ENCODE data around the gene BMPR1B.

Gene BMPR1B

GRCh38 chr4:94912606-94913005 is 154.9 kb downstream of the BMPR1B start:
- H3K27me3 ChIP-seq (ENCODE audit: control insufficient read depth in 3 of 3, insufficient read depth in 3 of 3, low read depth in 1 of 3, low read length in 3 of 3), result no peaks in the 10 kb centered on the region
- H4K91ac ChIP-seq (ENCODE audit: low read depth, low read length, poor library complexity), result no peak overlapping the region
- H3K18ac ChIP-seq (ENCODE audit: low read length), result no peak overlapping the region
- H2BK12ac ChIP-seq (ENCODE audit: low read length), result no peak overlapping the region
- no peak overlapping the region for H2AK5ac ChIP-seq (ENCODE audit: low read depth, low read length)
- H3K9ac ChIP-seq (ENCODE audit: low read depth, low read length, poor library complexity), result no peak overlapping the region
- no peak overlapping the region for H2BK5ac ChIP-seq (ENCODE audit: low read length)
- peaks cover 4 to 25% of the 10 kb centered on the region in 2 donors for H3K9me3 ChIP-seq (replicated peaks in 1 of 2; ENCODE audit: control insufficient read depth in 2 of 2, insufficient read depth in 1 of 2, low read depth in 1 of 2, low read length in 2 of 2)
- H3K36me3 ChIP-seq (replicated peaks in 1 of 2; ENCODE audit: control insufficient read depth in 2 of 2, insufficient read depth in 2 of 2, low read length in 2 of 2), result no peaks in the 10 kb centered on the region
- H3K4me1 ChIP-seq (ENCODE audit: control insufficient read depth in 2 of 2, insufficient read depth in 1 of 2, low read depth in 1 of 2, low read length in 2 of 2), result peaks cover 2 to 3% of the 10 kb centered on the region in 2 donors
- H3K4ac ChIP-seq (ENCODE audit: low read length), result no peak overlapping the region
- H3K23ac ChIP-seq (ENCODE audit: low read depth, low read length, poor library complexity), result no peak overlapping the region
- no peak overlapping the region for H3K4me3 ChIP-seq (ENCODE audit: low read length in 2 of 2)
- no peak overlapping the region for H3K14ac ChIP-seq (ENCODE audit: low read length)
- H2AFZ ChIP-seq (ENCODE audit: low read length), result no peak overlapping the region
- H2BK15ac ChIP-seq (ENCODE audit: low read length), result no peak overlapping the region
- H2BK120ac ChIP-seq (ENCODE audit: low read depth, low read length), result no peak overlapping the region
- no CpG with 5 or more reads among the region's 2 CpGs for WGBS, 2 donors (ENCODE audit: extremely low coverage in 2 of 2, insufficient read length in 2 of 2, insufficient replicate concordance in 1 of 2)
- H3K4me2 ChIP-seq (ENCODE audit: insufficient read depth, low read length, poor library complexity, severe bottlenecking), result no peak overlapping the region
- H4K8ac ChIP-seq (ENCODE audit: low read depth, low read length), result no peak overlapping the region
- DNase-seq (ENCODE audit: low spot score), result no peak
- H3K79me1 ChIP-seq (ENCODE audit: low read depth, low read length), result no peaks in the 10 kb centered on the region
- H3K27ac ChIP-seq (replicated peaks; ENCODE audit: low read length), result no peak overlapping the region

- Histone ChIP-seq H2BK120ac (ENCODE audit: low read depth, low read length) (no peak overlapping the region), H2AK5ac (ENCODE audit: low read depth, low read length) (no peak overlapping the region), H3K9me3 (replicated peaks in 1 of 2; ENCODE audit: control insufficient read depth in 2 of 2, insufficient read depth in 1 of 2, low read depth in 1 of 2, low read length in 2 of 2) (peaks cover 4 to 32% of the 10 kb centered on the region in 2 donors), H3K27me3 (ENCODE audit: control insufficient read depth in 3 of 3, insufficient read depth in 3 of 3, low read depth in 1 of 3, low read length in 3 of 3) (no peaks in the 10 kb centered on the region), H3K4me1 (ENCODE audit: control insufficient read depth in 2 of 2, insufficient read depth in 1 of 2, low read depth in 1 of 2, low read length in 2 of 2) (peaks cover 2 to 3% of the 10 kb centered on the region in 2 donors), H2BK12ac (ENCODE audit: low read length) (no peak overlapping the region), H2BK15ac (ENCODE audit: low read length) (no peak overlapping the region), H3K4me2 (ENCODE audit: insufficient read depth, low read length, poor library complexity, severe bottlenecking) (no peak overlapping the region), H3K27ac (replicated peaks; ENCODE audit: low read length) (no peak overlapping the region), H2BK5ac (ENCODE audit: low read length) (no peak overlapping the region), H4K91ac (ENCODE audit: low read depth, low read length, poor library complexity) (no peak overlapping the region), H3K23ac (ENCODE audit: low read depth, low read length, poor library complexity) (no peak overlapping the region), H3K4ac (ENCODE audit: low read length) (no peak overlapping the region), H3K9ac (ENCODE audit: low read depth, low read length, poor library complexity) (no peak overlapping the region), H3K18ac (ENCODE audit: low read length) (no peak overlapping the region), H2AFZ (ENCODE audit: low read length) (no peak overlapping the region), H4K8ac (ENCODE audit: low read depth, low read length) (no peak overlapping the region), H3K36me3 (replicated peaks in 1 of 2; ENCODE audit: control insufficient read depth in 2 of 2, insufficient read depth in 2 of 2, low read length in 2 of 2) (no peaks in the 10 kb centered on the region), H3K79me1 (ENCODE audit: low read depth, low read length) (no peaks in the 10 kb centered on the region), H3K4me3 (ENCODE audit: low read length in 2 of 2) (no peak overlapping the region), H3K14ac (ENCODE audit: low read length) (no peak overlapping the region)
- WGBS, 2 donors (ENCODE audit: extremely low coverage in 2 of 2, insufficient read length in 2 of 2, insufficient replicate concordance in 1 of 2), result no CpG with 5 or more reads among the region's 1 CpG
- DNase-seq (ENCODE audit: low spot score), result no peak
Observed at GRCh38 chr4:94913316-94913715, 155.6 kb downstream of the BMPR1B start.

DNA sequence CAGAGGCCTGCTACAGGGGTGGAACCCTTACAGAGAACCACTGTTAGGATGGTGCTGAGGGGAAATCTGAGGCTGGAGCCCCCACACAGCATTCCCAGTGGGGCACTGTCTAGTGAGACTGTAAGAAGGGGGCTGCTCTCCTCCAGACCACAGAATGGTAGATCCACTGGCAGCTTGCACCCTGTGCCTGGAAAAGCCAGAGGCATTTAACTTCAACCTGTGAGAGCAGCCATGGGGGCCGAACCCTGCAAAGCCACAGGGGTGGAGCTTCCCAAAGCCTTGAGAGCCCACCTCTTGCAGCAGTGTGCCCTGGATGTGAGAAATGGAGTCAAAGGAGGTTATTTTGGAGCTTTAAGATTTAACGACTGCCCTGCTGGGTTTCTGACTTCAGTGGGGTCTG is 159.4 kb downstream of the BMPR1B start:
- no CpG with 5 or more reads among the region's 2 CpGs for WGBS, 2 donors (ENCODE audit: extremely low coverage in 2 of 2, insufficient read length in 2 of 2, insufficient replicate concordance in 1 of 2)
- DNase-seq (ENCODE audit: low spot score), result no peak
- Histone ChIP-seq H3K4me1 (ENCODE audit: control insufficient read depth in 2 of 2, insufficient read depth in 1 of 2, low read depth in 1 of 2, low read length in 2 of 2) (peaks cover 2 to 3% of the 10 kb centered on the region in 2 donors), H4K8ac (ENCODE audit: low read depth, low read length) (no peak overlapping the region), H3K4me3 (ENCODE audit: low read length in 2 of 2) (no peak overlapping the region), H3K36me3 (replicated peaks in 1 of 2; ENCODE audit: control insufficient read depth in 2 of 2, insufficient read depth in 2 of 2, low read length in 2 of 2) (no peaks in the 10 kb centered on the region), H2BK120ac (ENCODE audit: low read depth, low read length) (no peak overlapping the region), H2BK15ac (ENCODE audit: low read length) (no peak overlapping the region), H3K27me3 (ENCODE audit: control insufficient read depth in 3 of 3, insufficient read depth in 3 of 3, low read depth in 1 of 3, low read length in 3 of 3) (no peaks in the 10 kb centered on the region), H2BK5ac (ENCODE audit: low read length) (no peak overlapping the region), H3K9me3 (replicated peaks in 1 of 2; ENCODE audit: control insufficient read depth in 2 of 2, insufficient read depth in 1 of 2, low read depth in 1 of 2, low read length in 2 of 2) (peaks cover 4 to 41% of the 10 kb centered on the region in 2 donors), H3K79me1 (ENCODE audit: low read depth, low read length) (no peaks in the 10 kb centered on the region), H4K91ac (ENCODE audit: low read depth, low read length, poor library complexity) (no peak overlapping the region), H3K23ac (ENCODE audit: low read depth, low read length, poor library complexity) (no peak overlapping the region), H2BK12ac (ENCODE audit: low read length) (no peak overlapping the region), H2AFZ (ENCODE audit: low read length) (no peak overlapping the region), H3K9ac (ENCODE audit: low read depth, low read length, poor library complexity) (no peak overlapping the region), H3K27ac (replicated peaks; ENCODE audit: low read length) (no peak overlapping the region), H3K18ac (ENCODE audit: low read length) (no peak overlapping the region), H2AK5ac (ENCODE audit: low read depth, low read length) (no peak overlapping the region), H3K14ac (ENCODE audit: low read length) (no peak overlapping the region), H3K4ac (ENCODE audit: low read length) (no peak overlapping the region), H3K4me2 (ENCODE audit: insufficient read depth, low read length, poor library complexity, severe bottlenecking) (no peak overlapping the region)

GRCh38 chr4:94918543-94918942 is 160.8 kb downstream of the BMPR1B start:
- Histone ChIP-seq H4K8ac (ENCODE audit: low read depth, low read length) (no peak overlapping the region), H2BK120ac (ENCODE audit: low read depth, low read length) (no peak overlapping the region), H3K27ac (replicated peaks; ENCODE audit: low read length) (no peak overlapping the region), H3K9ac (ENCODE audit: low read depth, low read length, poor library complexity) (no peak overlapping the region), H4K91ac (ENCODE audit: low read depth, low read length, poor library complexity) (no peak overlapping the region), H3K4me2 (ENCODE audit: insufficient read depth, low read length, poor library complexity, severe bottlenecking) (no peak overlapping the region), H3K79me1 (ENCODE audit: low read depth, low read length) (no peaks in the 10 kb centered on the region), H3K27me3 (ENCODE audit: control insufficient read depth in 3 of 3, insufficient read depth in 3 of 3, low read depth in 1 of 3, low read length in 3 of 3) (no peaks in the 10 kb centered on the region), H3K18ac (ENCODE audit: low read length) (no peak overlapping the region), H3K4me3 (ENCODE audit: low read length in 2 of 2) (no peak overlapping the region), H2AFZ (ENCODE audit: low read length) (no peak overlapping the region), H3K4ac (ENCODE audit: low read length) (no peak overlapping the region), H3K23ac (ENCODE audit: low read depth, low read length, poor library complexity) (no peak overlapping the region), H3K14ac (ENCODE audit: low read length) (no peak overlapping the region), H2BK15ac (ENCODE audit: low read length) (no peak overlapping the region), H2BK5ac (ENCODE audit: low read length) (no peak overlapping the region), H3K9me3 (replicated peaks in 1 of 2; ENCODE audit: control insufficient read depth in 2 of 2, insufficient read depth in 1 of 2, low read depth in 1 of 2, low read length in 2 of 2) (peaks cover 4 to 41% of the 10 kb centered on the region in 2 donors), H2BK12ac (ENCODE audit: low read length) (no peak overlapping the region), H2AK5ac (ENCODE audit: low read depth, low read length) (no peak overlapping the region), H3K36me3 (replicated peaks in 1 of 2; ENCODE audit: control insufficient read depth in 2 of 2, insufficient read depth in 2 of 2, low read length in 2 of 2) (no peaks in the 10 kb centered on the region), H3K4me1 (ENCODE audit: control insufficient read depth in 2 of 2, insufficient read depth in 1 of 2, low read depth in 1 of 2, low read length in 2 of 2) (peaks cover 2% of the 10 kb centered on the region in 2 donors)
- no CpG with 5 or more reads among the region's 1 CpG for WGBS, 2 donors (ENCODE audit: extremely low coverage in 2 of 2, insufficient read length in 2 of 2, insufficient replicate concordance in 1 of 2)
- no peak for DNase-seq (ENCODE audit: low spot score)
